ENCODE data around the gene IL1RN.

IL1RN gene

DNA sequence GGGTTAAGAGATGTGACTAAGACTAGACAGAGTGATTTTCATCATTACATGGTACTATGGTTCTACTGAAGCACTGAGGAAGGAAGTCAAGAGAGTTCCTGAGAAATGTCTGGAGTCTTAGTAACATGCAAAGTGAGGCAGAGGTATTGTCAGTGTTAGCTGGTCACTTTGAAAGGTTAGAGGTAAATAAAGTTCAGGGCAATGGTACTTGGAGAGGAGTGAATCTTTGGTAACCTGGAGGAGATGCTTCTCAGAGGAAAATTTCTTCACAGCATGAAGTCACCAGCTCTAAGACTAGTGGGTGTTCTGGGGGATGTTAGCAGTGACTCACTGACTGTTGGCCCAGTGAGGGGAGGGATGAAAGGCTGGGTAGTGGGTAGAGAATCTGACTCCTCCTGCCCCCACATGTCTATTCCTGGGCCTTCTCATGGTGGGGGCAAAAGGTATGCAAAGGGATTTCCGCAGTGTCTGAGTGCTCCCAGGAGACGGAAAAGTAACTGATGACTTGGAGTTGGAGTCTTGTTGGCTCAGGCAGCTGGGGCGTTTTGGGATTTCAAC is 23.3 kb upstream of the IL1RN start:
- DNase-seq (ENCODE audit: low read depth): no peak

DNA sequence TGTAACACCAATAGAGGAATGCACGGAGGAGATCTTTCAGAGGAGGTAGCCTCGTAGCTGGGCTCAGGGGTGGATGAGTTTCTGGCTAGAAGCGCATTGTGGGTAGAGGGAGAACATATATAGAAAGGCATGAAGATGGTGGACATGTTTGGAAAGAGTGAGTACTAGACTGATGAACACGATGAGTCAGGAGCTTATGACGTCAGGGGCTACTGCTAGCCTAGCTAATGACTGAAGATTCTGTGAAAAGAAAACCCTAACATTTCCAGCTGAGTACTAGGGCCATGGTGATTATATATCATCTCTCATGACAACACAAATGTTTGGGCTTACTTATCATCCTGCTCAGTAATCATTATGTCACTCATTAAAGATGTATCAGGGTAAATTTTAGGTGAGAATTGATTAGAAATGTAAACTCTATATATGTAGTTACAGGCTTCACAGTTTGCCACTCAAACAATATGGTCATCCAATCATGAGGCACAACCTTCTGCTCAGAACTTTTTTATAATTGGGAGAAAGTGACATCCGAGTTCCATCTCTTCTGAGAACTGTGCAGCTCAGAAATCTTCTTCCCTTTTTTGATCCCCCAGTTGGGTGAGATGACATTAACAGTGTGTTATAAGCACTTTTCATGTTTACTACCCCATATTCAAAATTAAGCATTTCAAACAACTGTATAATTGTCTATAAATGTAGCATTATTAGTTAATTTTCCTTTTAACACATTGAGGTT is 22.2 kb upstream of the IL1RN start:
- DNase-seq (ENCODE audit: low read depth): no peak

DNA sequence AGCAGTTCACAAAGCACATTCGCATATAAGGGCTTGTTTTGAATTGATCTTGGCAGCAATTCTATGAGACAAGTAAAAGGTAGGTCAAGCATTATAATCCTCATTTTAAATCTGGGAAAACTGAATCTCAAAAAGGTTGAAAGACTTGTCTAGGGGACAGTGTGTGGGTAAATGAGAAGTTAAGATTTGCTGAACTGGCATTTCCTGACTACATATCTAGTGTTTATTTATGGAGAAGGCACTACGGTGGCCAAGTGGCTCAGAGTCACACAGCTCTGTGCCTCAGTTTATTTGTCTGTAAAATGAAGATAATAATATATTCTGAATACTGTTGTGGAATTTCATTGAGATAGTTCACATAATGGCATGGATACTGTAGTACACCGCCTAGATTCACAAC is 16.3 kb upstream of the IL1RN start:
- no peak for DNase-seq (ENCODE audit: low read depth)

DNA sequence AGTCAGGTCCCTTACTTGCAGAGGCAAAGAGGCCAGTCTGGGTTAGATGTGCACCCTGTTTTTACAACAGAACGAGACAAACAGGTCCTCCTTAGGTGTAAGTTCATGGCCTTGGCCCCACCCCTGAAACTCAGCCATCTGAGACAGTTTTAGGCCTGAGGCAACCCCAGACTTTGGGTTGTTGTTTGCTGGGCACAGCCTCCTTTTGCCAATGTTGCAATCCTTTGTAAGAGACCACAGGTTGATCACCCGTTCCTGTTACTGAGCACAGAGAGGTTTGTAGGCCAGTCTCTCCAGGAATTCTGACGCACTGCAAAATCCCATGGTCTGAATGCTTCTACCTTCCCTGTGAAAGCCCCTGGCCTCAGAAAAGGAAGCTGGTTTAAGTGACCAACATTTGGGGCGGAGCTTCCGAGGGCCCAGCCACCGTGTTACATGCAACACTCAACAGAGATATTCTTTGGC is 15.5 kb upstream of the IL1RN start:
- DNase-seq (ENCODE audit: low read depth): no peak

DNA sequence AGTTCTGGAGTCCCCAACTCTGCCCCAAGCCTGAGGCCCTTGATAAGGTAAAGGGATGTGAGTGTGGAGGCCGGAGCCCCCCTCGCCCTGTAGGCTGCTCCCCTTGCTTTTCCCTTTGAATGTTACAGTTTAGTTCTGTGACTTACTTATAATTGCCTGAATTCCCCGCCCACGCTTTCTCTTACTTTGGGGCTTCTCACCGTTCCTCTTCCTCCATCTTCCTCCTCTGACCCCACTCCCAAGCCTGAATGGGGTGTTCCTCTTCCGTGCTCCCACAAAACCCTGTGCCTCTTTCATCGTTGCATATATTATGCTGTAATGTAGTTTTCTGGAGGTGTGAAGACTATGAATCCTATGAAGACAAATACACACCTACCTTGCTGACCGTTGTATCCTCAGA is 15.0 kb upstream of the IL1RN start:
- no peak for DNase-seq (ENCODE audit: low read depth)

DNA sequence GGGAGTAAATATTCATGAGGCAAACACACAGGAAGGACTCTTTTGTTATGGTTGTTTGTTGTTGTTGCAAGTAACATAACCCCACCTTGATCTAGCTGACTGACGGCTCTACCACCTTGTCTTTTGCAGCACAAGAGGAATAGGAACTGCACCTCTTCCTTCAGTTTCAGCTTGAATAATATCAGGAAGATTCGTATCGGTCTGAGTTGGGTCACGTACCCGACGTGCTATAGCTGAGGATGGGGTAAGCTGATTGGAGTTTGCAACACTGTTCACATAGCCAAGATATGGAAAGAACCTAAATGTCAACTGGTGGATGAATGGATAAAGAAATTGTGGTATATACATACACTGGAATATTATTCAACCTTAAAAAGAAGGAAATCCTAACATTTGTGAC is 14.5 kb upstream of the IL1RN start:
- DNase-seq (ENCODE audit: low read depth): no peak

DNA sequence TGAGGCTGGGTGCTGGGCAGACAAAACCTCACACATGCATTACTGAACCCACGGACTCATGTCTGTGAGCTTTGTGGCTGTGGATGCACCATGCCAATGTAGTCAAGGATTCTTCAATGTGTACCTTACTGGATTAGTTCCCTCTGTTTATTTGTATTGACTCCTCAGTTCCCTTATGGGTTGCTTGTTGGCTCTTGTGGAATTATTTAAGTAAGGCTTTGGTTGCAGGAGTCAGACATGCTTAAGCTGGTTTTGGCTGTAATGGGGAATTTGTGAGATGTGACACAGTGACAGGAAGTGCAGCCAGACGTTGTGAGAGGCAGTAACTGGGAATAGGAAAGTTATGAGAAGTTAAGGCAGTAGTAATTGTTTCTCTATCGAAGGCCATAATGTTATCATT is 13.6 kb upstream of the IL1RN start:
- DNase-seq (ENCODE audit: low read depth): no peak

DNA sequence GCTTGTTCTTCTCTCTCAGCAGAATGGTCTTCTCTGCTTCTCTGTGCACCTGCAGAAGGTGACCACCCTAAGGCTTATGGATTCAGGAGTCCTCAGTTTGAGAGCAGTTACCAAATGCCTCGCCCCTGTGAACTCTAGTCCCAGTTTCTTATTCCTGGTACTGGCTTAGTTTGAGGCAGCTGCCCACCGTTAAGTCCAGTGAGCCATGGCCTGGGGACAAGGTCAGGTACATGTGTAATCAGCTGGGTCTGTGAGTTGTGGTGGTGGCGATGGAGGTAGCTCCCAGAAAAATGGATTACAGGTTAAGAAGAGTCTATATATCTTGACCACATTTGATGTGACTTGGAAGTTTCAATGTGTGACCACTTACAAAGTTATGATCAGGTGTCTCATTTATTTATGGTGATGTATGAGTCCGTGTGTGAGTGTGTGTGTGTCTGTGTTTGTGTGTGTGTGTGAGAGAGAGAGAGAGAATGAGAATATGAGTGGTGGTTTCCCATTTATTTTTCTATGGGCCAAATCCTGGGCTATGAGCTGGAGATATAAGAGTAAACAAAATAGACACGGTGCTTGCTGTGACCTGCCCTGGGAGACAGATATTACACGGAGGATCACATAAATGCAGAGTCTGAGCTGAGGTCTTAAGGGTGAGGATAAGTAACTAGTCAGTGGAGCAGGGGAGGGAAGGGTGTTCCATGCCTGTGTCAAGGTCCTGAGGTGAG is 13.0 kb upstream of the IL1RN start:
- no peak for DNase-seq (ENCODE audit: low read depth)

DNA sequence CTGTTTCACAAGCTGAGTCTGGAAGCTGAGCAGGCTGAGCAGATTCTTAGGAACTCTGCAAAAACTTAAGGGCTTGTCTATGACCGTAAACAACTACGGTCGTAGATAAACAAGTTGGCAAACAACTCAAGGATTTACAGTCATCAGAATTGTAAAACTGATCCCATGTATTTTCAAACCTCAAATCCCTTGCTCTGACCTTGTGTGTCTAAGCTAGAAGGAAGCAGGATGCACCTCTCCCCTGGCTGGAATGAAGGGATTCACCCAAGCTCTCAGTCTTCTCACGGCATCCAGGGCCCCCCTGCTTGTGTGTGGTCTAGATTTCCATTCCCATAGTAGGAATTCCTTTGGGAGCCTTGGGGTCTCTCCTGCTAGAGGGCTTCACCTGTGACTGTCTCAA is 12.4 kb upstream of the IL1RN start:
- no peak for DNase-seq (ENCODE audit: low read depth)

DNA sequence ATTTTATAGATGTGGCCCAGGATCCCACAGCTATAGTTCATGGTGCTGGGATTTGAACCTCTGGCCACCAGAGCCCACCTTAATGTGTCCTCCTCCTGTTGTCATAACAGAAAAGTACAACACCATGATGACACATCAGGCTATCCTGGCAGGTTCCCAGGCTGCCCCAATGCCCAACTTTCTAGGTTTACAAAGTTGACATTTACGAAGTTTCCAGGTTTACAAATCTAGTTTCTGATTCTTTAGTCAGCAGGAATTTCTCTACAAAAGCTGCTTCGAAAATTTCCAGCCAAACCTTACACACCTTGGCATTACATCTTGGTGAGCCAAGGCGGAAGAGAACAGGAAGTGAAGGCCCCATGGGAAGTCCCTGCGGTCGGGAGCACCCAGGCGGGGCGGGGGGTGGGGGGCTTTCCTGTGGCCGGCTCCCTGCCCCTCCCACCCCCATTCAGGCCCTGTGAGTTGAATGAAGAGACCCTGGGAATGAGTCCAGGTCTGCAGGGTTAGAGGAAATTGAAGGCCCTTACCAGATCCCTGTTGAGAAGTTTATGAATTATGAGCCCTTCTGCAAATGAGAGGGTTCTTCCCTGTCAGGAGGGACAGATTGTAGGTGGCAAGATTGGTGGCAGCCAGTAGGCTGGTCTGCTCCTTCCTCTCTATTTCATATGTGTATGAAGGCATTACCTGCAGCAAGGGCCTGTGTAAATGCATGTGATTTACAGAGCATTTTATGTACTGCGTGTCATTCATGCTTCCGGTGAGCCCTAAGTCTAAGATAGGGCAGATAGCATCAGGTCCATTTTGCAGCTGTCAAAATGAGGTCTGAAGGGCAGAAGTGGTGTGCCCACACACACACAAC is 11.1 kb upstream of the IL1RN start:
- DNase-seq (ENCODE audit: low read depth): no peak

DNA sequence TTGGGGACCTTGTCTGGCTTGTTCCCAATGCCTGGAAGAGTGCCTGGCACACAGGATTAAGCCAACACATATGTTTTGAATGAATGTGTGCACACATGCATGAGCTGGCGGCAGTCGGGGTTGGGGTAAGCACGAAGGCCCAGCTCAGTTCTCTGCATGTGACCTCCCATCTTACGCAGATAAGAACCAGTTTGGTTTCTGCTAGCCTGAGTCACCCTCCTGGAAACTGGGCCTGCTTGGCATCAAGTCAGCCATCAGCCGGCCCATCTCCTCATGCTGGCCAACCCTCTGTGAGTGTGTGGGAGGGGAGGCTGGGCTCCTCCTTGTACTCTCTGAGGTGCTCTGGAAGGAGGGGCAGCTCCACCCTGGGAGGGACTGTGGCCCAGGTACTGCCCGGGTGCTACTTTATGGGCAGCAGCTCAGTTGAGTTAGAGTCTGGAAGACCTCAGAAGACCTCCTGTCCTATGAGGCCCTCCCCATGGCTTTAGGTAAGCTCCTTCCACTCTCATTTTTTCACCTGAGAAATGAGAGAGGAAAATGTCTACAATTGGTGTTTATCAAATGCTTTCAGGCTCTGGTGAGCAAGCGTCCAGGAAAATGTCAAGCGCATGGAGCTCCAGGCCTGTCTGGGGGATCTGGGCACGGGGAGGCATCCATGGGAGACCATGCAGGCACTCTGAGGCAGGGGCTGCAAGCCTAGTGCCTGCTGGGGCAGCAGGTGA is 9.7 kb upstream of the IL1RN start:
- no peak for DNase-seq (ENCODE audit: low read depth)

DNA sequence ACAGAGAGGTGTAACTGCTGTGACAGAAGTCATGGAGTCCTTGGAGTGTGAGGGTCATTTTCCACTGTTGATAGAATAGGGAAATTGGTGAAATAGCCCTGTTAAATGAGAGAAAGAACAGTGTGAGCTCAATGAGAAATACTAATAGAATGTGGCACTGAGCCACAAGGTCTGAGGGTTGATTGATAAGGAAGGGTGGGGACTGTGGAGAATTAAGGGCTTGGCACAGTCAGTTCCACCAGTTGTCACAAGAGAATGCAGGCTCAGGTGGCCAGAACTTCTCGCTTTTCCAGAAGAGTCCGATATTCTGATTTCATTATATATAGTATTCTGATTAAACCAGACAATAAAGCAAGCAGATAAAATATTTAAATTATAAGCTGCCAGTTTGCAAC is 9.1 kb upstream of the IL1RN start:
- no peak for DNase-seq (ENCODE audit: low read depth)

DNA sequence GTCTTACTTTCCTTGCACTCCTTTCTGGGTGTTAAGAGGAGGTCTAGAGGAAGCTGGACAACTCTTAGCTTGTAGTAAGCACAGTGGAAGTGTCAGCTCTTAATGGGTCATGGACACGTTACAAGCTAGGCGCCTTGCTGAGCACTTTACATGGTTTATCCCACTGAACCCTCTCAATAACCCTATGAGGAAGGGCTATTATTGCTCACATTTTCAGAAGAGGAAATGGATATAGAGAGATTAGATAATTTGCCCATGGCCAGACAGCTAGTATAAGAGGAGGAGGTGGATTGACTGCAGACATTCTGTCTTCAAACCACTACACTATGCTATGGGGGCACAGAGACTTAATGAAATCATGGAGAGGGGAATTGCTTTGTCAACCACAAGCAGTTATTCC is 8.3 kb upstream of the IL1RN start:
- DNase-seq (ENCODE audit: low read depth): no peak

DNA sequence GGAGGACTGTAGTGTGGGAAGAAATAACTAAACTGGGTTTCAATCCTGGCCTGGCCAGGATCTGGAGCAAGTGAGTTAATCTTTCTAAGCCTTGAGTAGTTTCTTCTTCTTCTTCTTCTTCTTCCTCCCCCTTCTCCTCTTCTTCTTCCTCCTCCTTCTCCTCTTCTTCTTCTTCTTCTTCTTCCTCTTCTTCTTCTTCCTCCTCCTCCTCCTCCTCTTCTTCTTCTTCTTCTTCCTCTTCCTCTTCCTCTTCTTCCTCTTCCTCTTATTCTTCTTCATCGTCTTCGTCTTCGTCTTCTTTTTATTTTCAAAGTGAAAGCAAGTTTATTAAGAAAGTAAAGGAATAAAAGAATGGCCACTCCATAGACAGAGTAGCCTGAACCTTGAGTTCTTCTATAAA is 6.5 kb upstream of the IL1RN start:
- no peak for DNase-seq (ENCODE audit: low read depth)

DNA sequence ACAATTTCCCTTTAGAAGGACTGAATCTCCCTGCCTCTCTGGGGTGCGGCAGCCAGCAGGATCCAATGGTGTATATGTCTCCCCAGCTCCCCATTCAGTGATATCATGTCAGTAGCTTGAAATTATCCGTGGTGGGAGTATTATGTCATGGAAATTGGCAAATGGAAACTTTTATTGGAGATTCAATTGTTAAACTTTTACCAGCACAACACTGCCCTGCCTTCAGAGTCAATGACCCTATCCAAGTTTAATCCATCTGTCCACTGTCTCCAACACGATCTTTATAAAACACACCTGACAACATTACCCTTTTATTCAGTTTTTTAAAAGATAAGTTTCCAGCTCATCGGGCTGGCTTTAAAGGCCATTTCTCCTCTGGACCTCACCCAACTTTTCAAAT is 5.0 kb upstream of the IL1RN start:
- no peak for DNase-seq (ENCODE audit: low read depth)

DNA sequence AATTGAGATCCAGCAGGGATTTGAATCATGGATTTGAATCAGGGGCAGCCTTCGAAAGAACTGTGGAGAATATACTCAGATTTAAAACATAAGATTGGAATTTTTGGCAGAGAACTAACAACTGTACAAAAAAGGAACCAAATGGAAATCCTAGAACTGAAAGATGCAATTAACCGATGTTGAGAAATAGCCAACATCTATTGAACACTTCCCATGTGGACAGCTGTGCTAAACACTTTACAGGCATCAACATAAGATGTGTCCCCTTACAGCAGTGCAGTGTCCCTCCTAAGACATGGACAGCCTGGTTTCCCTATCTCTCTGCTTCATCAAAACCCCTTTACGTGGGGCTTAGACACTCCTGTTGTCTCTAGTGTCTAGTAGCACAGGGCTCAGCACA is 3.7 kb upstream of the IL1RN start:
- DNase-seq (ENCODE audit: low read depth): no peak

DNA sequence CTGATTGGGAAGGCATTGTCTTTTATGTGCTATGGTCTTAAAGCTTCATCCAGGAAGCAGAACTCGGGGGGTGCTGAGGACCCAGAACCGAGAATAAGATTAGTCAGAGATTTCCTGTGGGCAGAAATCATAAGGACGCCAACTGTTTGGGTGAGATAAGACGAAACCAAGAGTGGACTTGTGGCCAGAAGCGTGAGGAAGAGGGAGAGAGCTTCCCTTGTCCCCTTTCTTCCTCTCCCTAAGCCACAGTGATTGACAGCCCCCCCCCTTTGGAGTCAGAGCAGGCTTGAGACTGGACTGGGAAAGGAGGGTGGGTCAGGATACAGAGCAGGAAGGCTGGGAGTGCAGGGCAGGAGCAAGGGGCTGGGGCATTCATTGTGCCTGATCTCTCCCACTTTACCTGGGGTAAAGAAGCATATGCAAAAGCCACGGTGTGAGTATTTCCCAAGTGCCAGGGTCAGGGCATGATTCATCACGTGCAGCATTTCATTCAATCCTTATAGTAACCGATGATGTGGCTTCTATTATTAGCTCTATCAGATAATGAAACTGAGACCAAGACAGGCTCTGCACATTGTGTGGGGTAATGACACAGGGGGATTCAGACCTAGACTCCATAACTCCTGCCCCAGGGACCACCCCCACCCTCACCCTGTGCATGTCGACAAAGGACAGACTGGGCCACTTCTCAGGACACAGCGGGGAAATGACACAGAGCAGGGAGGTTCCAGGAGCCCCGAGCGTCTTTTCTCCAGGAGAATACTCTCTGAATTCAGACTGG is 3.0 kb upstream of the IL1RN start:
- no peak for DNase-seq (ENCODE audit: low read depth)

DNA sequence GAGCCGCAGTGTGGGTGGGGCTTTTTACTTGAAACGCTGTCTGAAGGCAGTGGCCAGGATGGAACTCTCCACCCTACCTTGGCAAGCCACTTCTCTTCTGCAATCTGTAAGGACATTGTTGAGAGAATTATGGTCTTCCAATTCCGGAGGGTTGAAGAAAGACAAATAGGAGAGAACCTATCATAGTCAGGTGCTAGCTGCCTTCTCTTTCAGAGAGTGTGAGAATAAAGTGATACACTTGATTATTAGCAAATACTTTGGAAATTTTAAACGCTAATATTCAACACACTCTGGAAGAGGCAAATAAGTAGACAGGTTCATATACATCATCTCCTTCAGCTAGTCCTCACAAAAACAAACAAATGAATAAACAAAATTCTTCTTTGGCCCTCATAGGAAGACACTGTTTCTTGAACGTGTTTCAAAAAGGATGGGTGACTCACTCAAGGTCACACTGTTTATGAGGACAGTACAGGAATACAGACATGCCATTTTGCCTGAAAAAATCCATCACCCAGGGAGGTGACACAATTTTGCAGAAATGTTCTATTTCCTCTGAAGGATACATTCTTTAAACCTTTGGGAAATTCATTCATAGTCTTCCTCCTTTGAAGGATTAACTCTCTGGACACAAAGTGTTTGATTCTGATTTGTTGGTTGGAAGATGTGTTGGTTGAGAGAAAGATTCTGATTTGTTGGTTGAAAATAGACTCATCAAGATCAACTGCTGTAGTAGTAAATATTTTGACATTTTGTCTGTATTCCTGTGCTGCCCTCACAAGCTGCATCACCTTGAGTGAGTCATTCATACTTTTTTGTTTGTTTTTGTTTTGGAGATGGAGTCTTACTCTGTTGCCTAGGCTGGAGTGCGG is 2.2 kb upstream of the IL1RN start:
- DNase-seq (ENCODE audit: low read depth): no peak

DNA sequence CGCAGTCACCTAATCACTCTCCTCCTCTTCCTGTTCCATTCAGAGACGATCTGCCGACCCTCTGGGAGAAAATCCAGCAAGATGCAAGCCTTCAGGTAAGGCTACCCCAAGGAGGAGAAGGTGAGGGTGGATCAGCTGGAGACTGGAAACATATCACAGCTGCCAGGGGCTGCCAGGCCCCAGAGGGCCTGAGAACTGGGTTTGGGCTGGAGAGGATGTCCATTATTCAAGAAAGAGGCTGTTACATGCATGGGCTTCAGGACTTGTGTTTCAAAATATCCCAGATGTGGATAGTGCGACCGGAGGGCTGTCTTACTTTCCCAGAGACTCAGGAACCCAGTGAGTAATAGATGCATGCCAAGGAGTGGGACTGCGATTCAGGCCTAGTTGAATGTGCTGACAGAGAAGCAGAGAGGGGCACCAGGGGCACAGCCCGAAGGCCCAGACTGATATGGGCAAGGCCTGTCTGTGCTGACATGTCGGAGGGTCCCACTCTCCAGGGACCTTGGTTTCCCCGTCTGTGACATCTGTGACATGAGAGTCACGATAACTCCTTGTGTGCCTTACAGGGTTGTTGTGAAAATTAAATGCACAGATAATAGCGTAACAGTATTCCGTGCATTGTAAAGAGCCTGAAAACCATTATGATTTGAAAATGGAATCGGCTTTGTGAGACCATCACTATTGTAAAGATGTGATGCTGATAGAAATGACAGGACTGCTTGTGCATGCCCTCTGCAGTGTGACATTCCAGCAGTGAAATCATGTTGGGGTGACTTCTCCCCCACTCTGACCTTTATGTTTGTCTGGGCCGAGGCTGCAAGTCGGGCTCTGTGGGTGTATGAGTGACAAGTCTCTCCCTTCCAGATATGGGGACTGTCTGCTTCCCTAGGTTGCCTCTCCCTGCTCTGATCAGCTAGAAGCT is 510 bp downstream of the IL1RN start:
- DNase-seq (ENCODE audit: low read depth): no peak

Data from activated T-cell treated with anti-CD3 and anti-CD28 coated beads for 1 hour (primary cell).